ENCODE results near the gene HAND2.

The HAND2 gene

GRCh38 chr4:173573725-173574124 lies 43.7 kb upstream of the HAND2 start:
- H3K4me3 ChIP-seq (IDR thresholded peaks at IDR 0.05; ENCODE audit: insufficient read depth, low read depth, low read length) = no peak overlapping the region
- no peak overlapping the region for H2AFZ ChIP-seq (ENCODE audit: low read depth)
- H3K36me3 ChIP-seq (ENCODE audit: insufficient read depth) = no peaks in the 10 kb centered on the region
- H3K4me1 ChIP-seq (ENCODE audit: low read depth, poor library complexity, severe bottlenecking) = peaks cover 17% of the 10 kb centered on the region
- no peaks in the 10 kb centered on the region for H4K20me1 ChIP-seq (ENCODE audit: insufficient read depth)
- H3K79me2 ChIP-seq (ENCODE audit: insufficient read depth, low read depth) = no peaks in the 10 kb centered on the region
- H3K27me3 ChIP-seq (ENCODE audit: insufficient read depth, low read depth) = no peaks in the 10 kb centered on the region
- H3K4me2 ChIP-seq = no peak overlapping the region
- no peak for TF ChIP-seq CTCF (conservative IDR thresholded peaks at IDR 0.05; ENCODE audit: low read depth, low read length)
- H3K27ac ChIP-seq = no peak overlapping the region
- no peak overlapping the region for H3K9ac ChIP-seq

GRCh38 chr4:173573286-173573685 lies 43.3 kb upstream of the HAND2 start:
- no peak overlapping the region for H3K4me2 ChIP-seq
- H2AFZ ChIP-seq (ENCODE audit: low read depth) = no peak overlapping the region

GRCh38 chr4:173572493-173573129 lies 42.6 kb upstream of the HAND2 start:
- Histone ChIP-seq H3K79me2 (ENCODE audit: insufficient read depth, low read depth) (no peaks in the 10 kb centered on the region), H2AFZ (ENCODE audit: low read depth) (no peak overlapping the region), H3K27me3 (ENCODE audit: insufficient read depth, low read depth) (no peaks in the 10 kb centered on the region), H3K9ac (no peak overlapping the region), H3K4me2 (no peak overlapping the region), H3K4me3 (IDR thresholded peaks at IDR 0.05; ENCODE audit: insufficient read depth, low read depth, low read length) (no peak overlapping the region), H3K4me1 (ENCODE audit: low read depth, poor library complexity, severe bottlenecking) (peaks cover 17% of the 10 kb centered on the region), H3K27ac (no peak overlapping the region), H4K20me1 (ENCODE audit: insufficient read depth) (no peaks in the 10 kb centered on the region), H3K36me3 (ENCODE audit: insufficient read depth) (no peaks in the 10 kb centered on the region)
- no peak for TF ChIP-seq CTCF (conservative IDR thresholded peaks at IDR 0.05; ENCODE audit: low read depth, low read length)

More at GRCh38 chr4:173573286-173573685, 43.3 kb upstream of the HAND2 start:
- Histone ChIP-seq H3K9ac (no peak overlapping the region), H3K4me1 (ENCODE audit: low read depth, poor library complexity, severe bottlenecking) (peaks cover 17% of the 10 kb centered on the region), H3K27me3 (ENCODE audit: insufficient read depth, low read depth) (no peaks in the 10 kb centered on the region), H3K27ac (no peak overlapping the region), H3K79me2 (ENCODE audit: insufficient read depth, low read depth) (no peaks in the 10 kb centered on the region), H4K20me1 (ENCODE audit: insufficient read depth) (no peaks in the 10 kb centered on the region), H3K4me3 (IDR thresholded peaks at IDR 0.05; ENCODE audit: insufficient read depth, low read depth, low read length) (no peak overlapping the region), H3K36me3 (ENCODE audit: insufficient read depth) (no peaks in the 10 kb centered on the region)
- TF ChIP-seq CTCF (conservative IDR thresholded peaks at IDR 0.05; ENCODE audit: low read depth, low read length) = no peak

GRCh38 chr4:173571620-173572019 lies 41.6 kb upstream of the HAND2 start:
- no peak for TF ChIP-seq CTCF (conservative IDR thresholded peaks at IDR 0.05; ENCODE audit: low read depth, low read length)
- H3K4me1 ChIP-seq (ENCODE audit: low read depth, poor library complexity, severe bottlenecking) = peaks cover 17% of the 10 kb centered on the region
- no peak overlapping the region for H3K9ac ChIP-seq
- no peaks in the 10 kb centered on the region for H3K27me3 ChIP-seq (ENCODE audit: insufficient read depth, low read depth)
- no peak overlapping the region for H3K4me3 ChIP-seq (IDR thresholded peaks at IDR 0.05; ENCODE audit: insufficient read depth, low read depth, low read length)
- H3K4me2 ChIP-seq = peak overlapping the region; percentile 10; the same call in 1 of the 2 replicates
- peak overlapping the region; percentile 26; the same call in 1 of the 2 replicates for H3K27ac ChIP-seq
- no peaks in the 10 kb centered on the region for H4K20me1 ChIP-seq (ENCODE audit: insufficient read depth)
- H3K79me2 ChIP-seq (ENCODE audit: insufficient read depth, low read depth) = no peaks in the 10 kb centered on the region
- no peaks in the 10 kb centered on the region for H3K36me3 ChIP-seq (ENCODE audit: insufficient read depth)
- peak overlapping the region; percentile 2; the same call in 1 of the 2 replicates for H2AFZ ChIP-seq (ENCODE audit: low read depth)

Data from KMS-11 (cell line).